ENCODE results near the gene CFAP92. TPM values are rescaled to one million over a fixed set of nuclear protein-coding genes. Genes with fewer than 3 reads are reported as not detected.

The CFAP92 gene
- total and polyA plus RNA-seq, 4 donors, result 1.2 to 4.9 (median 2.7) TPM

GRCh38 chr3:129003578-129004112 lies 9.8 kb upstream of the CFAP92 start:
- H3K4me3 ChIP-seq, result peak overlapping the region; percentile 47
- no peak for TF ChIP-seq CTCF (IDR thresholded peaks at IDR 0.05; ENCODE audit: control extremely low read depth, extremely low read depth)
- peaks cover 0 to 27% (median 26%) of the 10 kb centered on the region in 3 donors for H3K27me3 ChIP-seq (ENCODE audit: control insufficient read depth in 3 of 3, insufficient read depth in 3 of 3, low read length in 2 of 3)
- peaks cover 0 to 1% (median 0%) of the 10 kb centered on the region in 4 donors for H3K36me3 ChIP-seq (ENCODE audit: control insufficient read depth in 4 of 4, insufficient read depth in 4 of 4, low read length in 4 of 4)
- H3K27ac ChIP-seq (ENCODE audit: low read depth in 1 of 2, low read length in 1 of 2), result peak overlapping the region in 1 of 2 donors; percentile 74
- DNase-seq, result peak in 1 of 3 donors; percentile 59
- 10 to 17% methylated on average over 43 to 55 of the region's 55 CpGs for WGBS, 2 donors
- H3K4me1 ChIP-seq (ENCODE audit: control insufficient read depth in 5 of 5, insufficient read depth in 5 of 5, low read length in 5 of 5), result peaks cover 0 to 78% (median 26%) of the 10 kb centered on the region in 5 donors
- no peak overlapping the region for H3K9ac ChIP-seq (ENCODE audit: insufficient read depth in 1 of 2, low read length in 2 of 2)
- H3K9me3 ChIP-seq (ENCODE audit: control insufficient read depth in 4 of 4, insufficient read depth in 3 of 4, low read length in 3 of 4), result peaks cover 0 to 6% (median 0%) of the 10 kb centered on the region in 4 donors
- peak; percentile 62 for ATAC-seq (ENCODE audit: insufficient read depth, low FRiP score)

- peaks cover 0 to 6% (median 0%) of the 10 kb centered on the region in 4 donors for H3K9me3 ChIP-seq (ENCODE audit: control insufficient read depth in 4 of 4, insufficient read depth in 3 of 4, low read length in 3 of 4)
- ATAC-seq (ENCODE audit: insufficient read depth, low FRiP score), result no peak
- no peak for DNase-seq
- H3K36me3 ChIP-seq (ENCODE audit: control insufficient read depth in 4 of 4, insufficient read depth in 4 of 4, low read length in 4 of 4), result no peaks in the 10 kb centered on the region
- peaks cover 0 to 27% (median 26%) of the 10 kb centered on the region in 3 donors for H3K27me3 ChIP-seq (ENCODE audit: control insufficient read depth in 3 of 3, insufficient read depth in 3 of 3, low read length in 2 of 3)
- H3K9ac ChIP-seq (ENCODE audit: insufficient read depth in 1 of 2, low read length in 2 of 2), result no peak overlapping the region
- no peak for TF ChIP-seq CTCF (IDR thresholded peaks at IDR 0.05; ENCODE audit: control extremely low read depth, extremely low read depth)
- H3K4me3 ChIP-seq, result peak overlapping the region; percentile 60
- H3K4me1 ChIP-seq (ENCODE audit: control insufficient read depth in 5 of 5, insufficient read depth in 5 of 5, low read length in 5 of 5), result peaks cover 0 to 70% (median 25%) of the 10 kb centered on the region in 5 donors
- H3K27ac ChIP-seq (ENCODE audit: low read depth in 1 of 2, low read length in 1 of 2), result peak overlapping the region in 1 of 2 donors; percentile 74
- WGBS, 2 donors, result 42 to 59% methylated on average over 28 of the region's 28 CpGs
Observed at GRCh38 chr3:129002573-129003569, 9.0 kb upstream of the CFAP92 start.

GRCh38 chr3:129001806-129002572 lies 8.1 kb upstream of the CFAP92 start:
- peak overlapping the region in 1 of 2 donors; percentile 74 for H3K27ac ChIP-seq (ENCODE audit: low read depth in 1 of 2, low read length in 1 of 2)
- DNase-seq (no peak), ATAC-seq (ENCODE audit: insufficient read depth, low FRiP score) (no peak)
- no peak for TF ChIP-seq CTCF (IDR thresholded peaks at IDR 0.05; ENCODE audit: control extremely low read depth, extremely low read depth)
- H3K9me3 ChIP-seq (ENCODE audit: control insufficient read depth in 4 of 4, insufficient read depth in 3 of 4, low read length in 3 of 4), result peaks cover 0 to 6% (median 0%) of the 10 kb centered on the region in 4 donors
- H3K27me3 ChIP-seq (ENCODE audit: control insufficient read depth in 3 of 3, insufficient read depth in 3 of 3, low read length in 2 of 3), result peaks cover 0 to 27% (median 26%) of the 10 kb centered on the region in 3 donors
- no peak overlapping the region for H3K9ac ChIP-seq (ENCODE audit: insufficient read depth in 1 of 2, low read length in 2 of 2)
- 1% methylated on average over 39 to 81 of the region's 81 CpGs for WGBS, 2 donors
- no peaks in the 10 kb centered on the region for H3K36me3 ChIP-seq (ENCODE audit: control insufficient read depth in 4 of 4, insufficient read depth in 4 of 4, low read length in 4 of 4)
- peak overlapping the region; percentile 60 for H3K4me3 ChIP-seq
- peaks cover 0 to 61% (median 20%) of the 10 kb centered on the region in 5 donors for H3K4me1 ChIP-seq (ENCODE audit: control insufficient read depth in 5 of 5, insufficient read depth in 5 of 5, low read length in 5 of 5)

Data from lung (tissue), 12 donors.